HL-60/S4 treated with retinoic acid at 250 ng/mL for 4 days and 3 days (cell line): ENCODE measurements around the gene CRABP1.
"Not testable (repeated sequence)": the region's sequence is repeated elsewhere in the genome, so short reads cannot be mapped to it uniquely, and the experiment has no call there.

Experiments
- in situ Hi-C: fragments of 300-500 bp; cut with MboI; formaldehyde crosslinking; loops from 2 replicates; pipeline ENCODE4 v1.7.0; 2022; ENCODE audit warnings: low sequenced_read_pairs

The CRABP1 gene

GRCh38 chr15:78369161-78369560 lies 29.0 kb downstream of the CRABP1 start:
- in situ Hi-C loops, result no loop called here

- in situ Hi-C loops, result no loop called here
Measured at GRCh38 chr15:78370013-78370412, 29.9 kb downstream of the CRABP1 start.

- in situ Hi-C loops, result no loop called here
Measured at GRCh38 chr15:78372880-78373279, 32.7 kb downstream of the CRABP1 start.

GRCh38 chr15:78374436-78375393 lies 34.6 kb downstream of the CRABP1 start:
- in situ Hi-C loops, result no loop called here

- in situ Hi-C loops, result not testable (repeated sequence)
Measured at GRCh38 chr15:78380143-78380542, 40.0 kb downstream of the CRABP1 start.

- in situ Hi-C loops, result no loop called here
Measured at GRCh38 chr15:78382114-78382880, 42.1 kb downstream of the CRABP1 start.

GRCh38 chr15:78384651-78385050 lies 44.5 kb downstream of the CRABP1 start:
- in situ Hi-C loops, result no loop called here

- in situ Hi-C loops, result no loop called here
Measured at GRCh38 chr15:78387246-78388037, 47.3 kb downstream of the CRABP1 start.

GRCh38 chr15:78388865-78389264 lies 48.7 kb downstream of the CRABP1 start:
- in situ Hi-C loops, result no loop called here

GRCh38 chr15:78389322-78389721 lies 49.2 kb downstream of the CRABP1 start:
- in situ Hi-C loops, result no loop called here

- in situ Hi-C loops, result no loop called here
Measured at GRCh38 chr15:78389738-78390137, 49.6 kb downstream of the CRABP1 start.

GRCh38 chr15:78390242-78390641 lies 50.1 kb downstream of the CRABP1 start:
- in situ Hi-C loops, result no loop called here

GRCh38 chr15:78390826-78391225 lies 50.7 kb downstream of the CRABP1 start:
- in situ Hi-C loops, result no loop called here

GRCh38 chr15:78391781-78392180 lies 51.6 kb downstream of the CRABP1 start:
- in situ Hi-C loops, result no loop called here

- in situ Hi-C loops, result no loop called here
Measured at GRCh38 chr15:78392430-78392829, 52.3 kb downstream of the CRABP1 start.

- in situ Hi-C loops, result no loop called here
Measured at GRCh38 chr15:78393137-78393536, 53.0 kb downstream of the CRABP1 start.

- in situ Hi-C loops, result no loop called here
Measured at GRCh38 chr15:78394026-78394425, 53.9 kb downstream of the CRABP1 start.

GRCh38 chr15:78394981-78395616 lies 54.9 kb downstream of the CRABP1 start:
- in situ Hi-C loops, result no loop called here

- in situ Hi-C loops, result no loop called here
Measured at GRCh38 chr15:78396186-78396814, 56.1 kb downstream of the CRABP1 start.

GRCh38 chr15:78396976-78397375 lies 56.8 kb downstream of the CRABP1 start:
- in situ Hi-C loops, result no loop called here
